Transverse colon (tissue), 4 donors: ENCODE results near the gene NDUFAF2. TPM values are rescaled to one million over a fixed set of nuclear protein-coding genes. Genes with fewer than 3 reads are reported as not detected.

Experiments
- DNase-seq: peaks from one replicate; pipeline ENCODE4 v3.0.0-alpha.2; 2019
- H3K27ac ChIP-seq, 4 donors: fragments of 200-600 bp; sonication (generic); 2 replicates each; pipeline ENCODE4 v1.5.1; 2016 to 2018; ENCODE audit warnings: inconsistent platforms in 4 of 4
- H3K27me3 ChIP-seq: fragments of 200-600 bp; sonication (generic); 2 replicates; pipeline ENCODE4 v1.5.1; 2017; ENCODE audit warnings: inconsistent platforms
- H3K36me3 ChIP-seq, 4 donors: fragments of 200-600 bp; sonication (generic); 2 replicates each; pipeline ENCODE4 v1.5.1; 2017 to 2019; ENCODE audit warnings: inconsistent platforms in 4 of 4
- H3K4me1 ChIP-seq, 4 donors: fragments of 200-600 bp; sonication (generic); 2 replicates each; pipeline ENCODE4 v1.5.1; 2017 to 2020; ENCODE audit warnings: inconsistent platforms in 4 of 4
- H3K4me3 ChIP-seq, 4 donors: fragments of 200-600 bp; sonication (generic); 1 replicate in 1 of 4; 2 replicates in 3 of 4; pipeline versions ENCODE4 v1.5.1 to v1.6.1; 2017 to 2019; ENCODE audit warnings: inconsistent platforms in 4 of 4
- H3K9me3 ChIP-seq, 2 donors: fragments of 200-600 bp; sonication (generic); 2 replicates each; pipeline ENCODE4 v1.5.1; 2017 to 2019; ENCODE audit warnings: inconsistent platforms in 2 of 2
- EP300 ChIP-seq: sonication (generic); formaldehyde crosslinking; IDR thresholded peaks from one replicate; pipeline ENCODE4 v1.6.1; 2017; ENCODE audit warnings: antibody characterized with exemption, low read depth
- POLR2A ChIP-seq: fragments of 450-650 bp; IDR thresholded peaks from one replicate; pipeline ENCODE4 v1.6.1; 2016; ENCODE audit warnings: antibody characterized with exemption, mild to moderate bottlenecking, moderate library complexity
- POLR2AphosphoS5 ChIP-seq, 3 donors: sonication (generic); formaldehyde crosslinking; IDR thresholded peaks; one replicate each; pipeline ENCODE4 v1.6.1; 2016; ENCODE audit warnings: antibody characterized with exemption in 3 of 3
- WGBS, 2 donors: methylation state at CpG; one replicate each; pipeline ENCODE4 v1.1.5; 2018; ENCODE audit warnings: low coverage in 1 of 2; 5-methylcytosine and 5-hydroxymethylcytosine counted together
- in situ Hi-C, 4 donors: fragments of 200-750 bp; cut with MboI; loops; one replicate each; pipeline versions ENCODE4 v1.15.0 to v1.15.1; 2017; ENCODE audit warnings: low sequenced_read_pairs in 3 of 4, low pct_ligation_motif_present in 1 of 4, low pct_unique_long_range_greater_than_20kb in 1 of 4
- intact Hi-C: fragments of 100-400 bp; cut with DNase I; formaldehyde crosslinking; loops from one replicate; pipeline ENCODE4 v1.15.1; 2023; ENCODE audit warnings: low total_unique reads
- total RNA-seq, 4 donors: library from RNA; depleted of rRNA; stranded (reverse); fragments of >200 nt; gene quantifications; one replicate each; pipeline ENCODE4 v1.1.0, GENCODE V29; 2016
- TF ChIP-seq, protein P1 (sequence below), 5 experiments: fragments of 200-600 bp in 3 of 5; fragments of 450-650 bp in 2 of 5; sonication (generic) in 3 of 5; IDR thresholded peaks; 1 replicate in 2 of 5; 2 replicates in 3 of 5; pipeline ENCODE4 v1.5.1; 2016 to 2017; ENCODE audit warnings: antibody characterized with exemption in 5 of 5, inconsistent platforms in 3 of 5, mild to moderate bottlenecking in 2 of 5, moderate library complexity in 1 of 5

NDUFAF2 gene
- total RNA-seq, 4 donors from 2014 or later, result 8.2 to 26.5 (median 10.5) TPM

- DNase-seq, result no peak
- intact Hi-C loops, result no loop called here
- no peaks in the 10 kb centered on the region for H3K36me3 ChIP-seq
- no peaks in the 10 kb centered on the region for H3K27me3 ChIP-seq
- WGBS, 2 donors, result 86 to 87% methylated on average over 3 to 4 of the region's 4 CpGs
- H3K4me3 ChIP-seq, result no peak overlapping the region
- TF ChIP-seq POLR2A (no peak), EP300 (no peak), POLR2AphosphoS5 (IDR thresholded peaks at IDR 0.05) (no peak)
- TF ChIP-seq, protein P1, sequence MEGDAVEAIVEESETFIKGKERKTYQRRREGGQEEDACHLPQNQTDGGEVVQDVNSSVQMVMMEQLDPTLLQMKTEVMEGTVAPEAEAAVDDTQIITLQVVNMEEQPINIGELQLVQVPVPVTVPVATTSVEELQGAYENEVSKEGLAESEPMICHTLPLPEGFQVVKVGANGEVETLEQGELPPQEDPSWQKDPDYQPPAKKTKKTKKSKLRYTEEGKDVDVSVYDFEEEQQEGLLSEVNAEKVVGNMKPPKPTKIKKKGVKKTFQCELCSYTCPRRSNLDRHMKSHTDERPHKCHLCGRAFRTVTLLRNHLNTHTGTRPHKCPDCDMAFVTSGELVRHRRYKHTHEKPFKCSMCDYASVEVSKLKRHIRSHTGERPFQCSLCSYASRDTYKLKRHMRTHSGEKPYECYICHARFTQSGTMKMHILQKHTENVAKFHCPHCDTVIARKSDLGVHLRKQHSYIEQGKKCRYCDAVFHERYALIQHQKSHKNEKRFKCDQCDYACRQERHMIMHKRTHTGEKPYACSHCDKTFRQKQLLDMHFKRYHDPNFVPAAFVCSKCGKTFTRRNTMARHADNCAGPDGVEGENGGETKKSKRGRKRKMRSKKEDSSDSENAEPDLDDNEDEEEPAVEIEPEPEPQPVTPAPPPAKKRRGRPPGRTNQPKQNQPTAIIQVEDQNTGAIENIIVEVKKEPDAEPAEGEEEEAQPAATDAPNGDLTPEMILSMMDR (IDR thresholded peaks at IDR 0.05), result no peak
- H3K4me1 ChIP-seq, result no peaks in the 10 kb centered on the region
- H3K27ac ChIP-seq, result no peak overlapping the region
- in situ Hi-C loops, result no loop called here
- H3K9me3 ChIP-seq, result no peaks in the 10 kb centered on the region
Observed at GRCh38 chr5:60989790-60990189, 44.8 kb downstream of the NDUFAF2 start.

GRCh38 chr5:60992871-60993270, 47.9 kb downstream of the NDUFAF2 start:
- H3K4me1 ChIP-seq, result no peaks in the 10 kb centered on the region
- TF ChIP-seq POLR2AphosphoS5 (IDR thresholded peaks at IDR 0.05) (no peak), POLR2A (no peak), EP300 (no peak)
- TF ChIP-seq, protein P1 (IDR thresholded peaks at IDR 0.05), result no peak
- DNase-seq, result no peak
- intact Hi-C loops, result no loop called here
- 92 to 93% methylated on average over 2 to 6 of the region's 6 CpGs for WGBS, 2 donors
- H3K27ac ChIP-seq, result no peak overlapping the region
- H3K27me3 ChIP-seq, result no peaks in the 10 kb centered on the region
- no peaks in the 10 kb centered on the region for H3K9me3 ChIP-seq
- no peak overlapping the region for H3K4me3 ChIP-seq
- H3K36me3 ChIP-seq, result no peaks in the 10 kb centered on the region
- in situ Hi-C loops, result no loop called here

- Histone ChIP-seq H3K9me3 (no peaks in the 10 kb centered on the region), H3K36me3 (no peaks in the 10 kb centered on the region), H3K27ac (no peak overlapping the region), H3K4me1 (no peaks in the 10 kb centered on the region), H3K27me3 (no peaks in the 10 kb centered on the region), H3K4me3 (no peak overlapping the region)
- intact Hi-C loops (no loop called here), in situ Hi-C loops (no loop called here)
- no peak for TF ChIP-seq POLR2AphosphoS5 (IDR thresholded peaks at IDR 0.05)
- TF ChIP-seq POLR2A, result no peak
- TF ChIP-seq, protein P1 (IDR thresholded peaks at IDR 0.05), result no peak
- TF ChIP-seq EP300, result no peak
- no peak for DNase-seq
- WGBS, 2 donors, result 100% methylated on average over 2 of the region's 2 CpGs; no CpG with 5 or more reads in 1 of the 2 donors
Observed at GRCh38 chr5:60993425-60993824, 48.4 kb downstream of the NDUFAF2 start.

DNA sequence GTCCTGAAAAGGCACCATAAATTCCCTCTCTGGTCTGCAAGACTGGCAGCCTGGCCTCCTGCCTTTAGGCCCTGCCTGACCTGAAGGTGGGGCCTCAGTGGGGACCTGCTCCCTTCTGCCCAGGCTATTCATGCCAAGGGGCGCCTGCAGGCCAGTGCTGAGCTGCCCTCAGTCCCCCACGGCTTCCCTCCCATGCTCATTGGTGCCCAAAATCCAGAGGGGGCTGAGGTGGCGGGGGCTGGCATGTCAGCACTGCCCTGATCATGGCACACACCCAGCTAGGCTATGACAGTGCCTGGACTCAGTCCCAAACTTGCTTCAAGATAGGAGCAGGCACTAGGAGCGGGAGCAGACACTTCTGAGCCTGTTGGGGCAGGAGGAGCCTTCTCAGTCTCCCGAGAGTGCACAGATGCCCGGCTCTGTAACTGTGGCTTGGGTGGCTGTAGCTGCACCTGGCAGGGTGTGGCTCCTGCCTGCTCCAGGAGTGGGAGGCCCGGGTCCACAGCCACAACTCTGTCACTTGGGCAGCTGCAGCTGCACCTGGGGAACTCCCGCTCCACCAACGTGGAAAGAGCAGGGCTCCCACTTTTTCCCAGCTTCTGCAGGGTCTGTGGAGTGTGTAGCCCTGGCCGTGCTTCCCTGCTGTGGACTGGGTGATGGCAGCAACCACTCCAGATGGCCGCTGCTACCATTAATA, 49.0 kb downstream of the NDUFAF2 start:
- WGBS, 2 donors, result 85 to 100% methylated on average over 2 to 10 of the region's 11 CpGs
- no peak for DNase-seq
- H3K4me3 ChIP-seq, result no peak overlapping the region
- H3K9me3 ChIP-seq, result no peaks in the 10 kb centered on the region
- H3K4me1 ChIP-seq, result no peaks in the 10 kb centered on the region
- intact Hi-C loops (no loop called here), in situ Hi-C loops (no loop called here)
- TF ChIP-seq POLR2AphosphoS5 (IDR thresholded peaks at IDR 0.05), result no peak
- TF ChIP-seq, protein P1 (IDR thresholded peaks at IDR 0.05), result no peak
- H3K27me3 ChIP-seq, result no peaks in the 10 kb centered on the region
- H3K36me3 ChIP-seq, result no peaks in the 10 kb centered on the region
- H3K27ac ChIP-seq, result no peak overlapping the region
